Fibroblast of pulmonary artery (primary cell): Measurements from ENCODE around the gene PLSCR4.

Experiments
- DNase-seq: peaks from one replicate; pipeline ENCODE4 v3.0.0-alpha.2; 2010; ENCODE audit warnings: low read depth
- H3K4me3 ChIP-seq: replicated peaks from 2 replicates; pipeline ENCODE4 v1.5.1; 2011; ENCODE audit warnings: low read depth, mild to moderate bottlenecking, control low read depth, low read length, moderate library complexity
- TF ChIP-seq, protein P1 (sequence below): IDR thresholded peaks from 2 replicates; pipeline ENCODE4 v1.5.1; 2011; ENCODE audit warnings: mild to moderate bottlenecking, control low read depth, low read length, inconsistent platforms; ENCODE audit errors: missing control alignments

The PLSCR4 gene

DNA sequence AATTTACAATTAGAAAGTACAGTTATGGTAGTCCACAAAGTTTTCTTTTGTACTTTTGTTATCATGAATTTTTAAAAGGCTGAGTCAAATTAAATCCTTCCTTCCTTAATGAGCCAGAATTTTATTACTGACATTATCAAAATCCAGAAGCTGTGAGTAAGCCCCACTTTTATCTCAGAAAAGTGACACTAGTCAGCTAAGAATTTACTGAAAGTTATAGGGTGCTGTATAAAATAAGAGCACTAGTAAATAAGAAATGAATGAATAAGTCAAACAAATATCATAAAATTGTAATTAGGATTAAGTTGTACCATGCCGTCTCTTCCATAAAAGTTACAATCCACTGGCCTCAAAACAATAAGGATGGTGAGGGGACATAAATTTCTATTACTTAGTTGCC is 105.3 kb downstream of the PLSCR4 start:
- TF ChIP-seq, protein P1, sequence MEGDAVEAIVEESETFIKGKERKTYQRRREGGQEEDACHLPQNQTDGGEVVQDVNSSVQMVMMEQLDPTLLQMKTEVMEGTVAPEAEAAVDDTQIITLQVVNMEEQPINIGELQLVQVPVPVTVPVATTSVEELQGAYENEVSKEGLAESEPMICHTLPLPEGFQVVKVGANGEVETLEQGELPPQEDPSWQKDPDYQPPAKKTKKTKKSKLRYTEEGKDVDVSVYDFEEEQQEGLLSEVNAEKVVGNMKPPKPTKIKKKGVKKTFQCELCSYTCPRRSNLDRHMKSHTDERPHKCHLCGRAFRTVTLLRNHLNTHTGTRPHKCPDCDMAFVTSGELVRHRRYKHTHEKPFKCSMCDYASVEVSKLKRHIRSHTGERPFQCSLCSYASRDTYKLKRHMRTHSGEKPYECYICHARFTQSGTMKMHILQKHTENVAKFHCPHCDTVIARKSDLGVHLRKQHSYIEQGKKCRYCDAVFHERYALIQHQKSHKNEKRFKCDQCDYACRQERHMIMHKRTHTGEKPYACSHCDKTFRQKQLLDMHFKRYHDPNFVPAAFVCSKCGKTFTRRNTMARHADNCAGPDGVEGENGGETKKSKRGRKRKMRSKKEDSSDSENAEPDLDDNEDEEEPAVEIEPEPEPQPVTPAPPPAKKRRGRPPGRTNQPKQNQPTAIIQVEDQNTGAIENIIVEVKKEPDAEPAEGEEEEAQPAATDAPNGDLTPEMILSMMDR = no peak
- no peak for DNase-seq
- H3K4me3 ChIP-seq = no peak overlapping the region

DNA sequence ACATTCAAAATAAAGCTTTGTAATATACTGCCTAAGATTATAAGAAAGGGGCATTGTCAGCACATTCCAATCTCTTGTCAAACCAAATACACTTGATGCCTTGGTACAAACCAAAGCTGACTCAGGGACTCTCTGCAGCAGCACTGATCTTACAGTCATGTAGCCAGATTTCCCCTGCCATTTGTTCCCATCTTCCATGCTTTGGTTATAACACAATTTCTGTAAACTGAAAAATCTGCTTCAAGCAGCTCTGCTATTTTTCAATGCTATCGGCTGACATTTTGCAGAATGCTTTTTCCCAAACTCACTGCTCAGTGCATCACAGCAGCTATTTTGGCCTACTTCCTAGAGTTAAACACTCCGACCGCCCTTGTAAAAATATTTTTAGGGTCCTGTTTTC is 108.1 kb downstream of the PLSCR4 start:
- TF ChIP-seq, protein P1 = no peak
- peak; percentile 62 for DNase-seq
- no peak overlapping the region for H3K4me3 ChIP-seq
